ENCODE data around the gene GREB1L. TPM values are rescaled to one million over a fixed set of nuclear protein-coding genes. Genes with fewer than 3 reads are reported as not detected.

Gene GREB1L
- total and polyA plus RNA-seq, 11 donors = 4.0 to 21.5 (median 9.0) TPM

DNA sequence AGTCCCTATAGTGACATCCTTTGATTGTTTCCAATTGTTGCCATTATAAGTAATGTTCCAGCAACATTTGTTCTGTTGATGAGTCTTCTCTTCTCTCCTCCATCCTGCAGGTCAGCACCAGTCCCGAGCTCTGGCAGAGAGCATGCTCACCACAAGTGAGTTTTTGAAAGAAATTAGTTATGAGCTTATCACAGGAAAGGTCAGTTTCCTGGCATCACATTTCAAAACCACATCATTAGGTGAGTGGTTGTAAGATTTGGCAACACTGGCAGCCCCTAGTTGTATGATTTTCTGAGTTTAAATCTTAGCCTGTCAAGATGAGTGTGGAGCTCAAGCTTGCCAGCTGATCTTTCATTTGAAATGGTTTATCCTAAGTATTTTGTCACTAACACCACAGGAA is 208.9 kb downstream of the GREB1L start:
- DNase-seq (no peak), ATAC-seq (no peak)
- no peaks in the 10 kb centered on the region for H3K27me3 ChIP-seq
- WGBS, 4 donors = 45 to 65% (median 56%) methylated on average over 1 of the region's 1 CpG
- peaks cover 0 to 25% (median 1%) of the 10 kb centered on the region in 12 donors for H3K4me1 ChIP-seq
- intact Hi-C loops (cut with DNase I) = no loop called here
- H3K27ac ChIP-seq = no peak overlapping the region
- H3K4me3 ChIP-seq = no peak overlapping the region
- H3K36me3 ChIP-seq = no peaks in the 10 kb centered on the region
- TF ChIP-seq CTCF (IDR thresholded peaks at IDR 0.05) = no peak
- no peak for TF ChIP-seq POLR2A (IDR thresholded peaks at IDR 0.05)
- no peaks in the 10 kb centered on the region for H3K9me3 ChIP-seq

DNA sequence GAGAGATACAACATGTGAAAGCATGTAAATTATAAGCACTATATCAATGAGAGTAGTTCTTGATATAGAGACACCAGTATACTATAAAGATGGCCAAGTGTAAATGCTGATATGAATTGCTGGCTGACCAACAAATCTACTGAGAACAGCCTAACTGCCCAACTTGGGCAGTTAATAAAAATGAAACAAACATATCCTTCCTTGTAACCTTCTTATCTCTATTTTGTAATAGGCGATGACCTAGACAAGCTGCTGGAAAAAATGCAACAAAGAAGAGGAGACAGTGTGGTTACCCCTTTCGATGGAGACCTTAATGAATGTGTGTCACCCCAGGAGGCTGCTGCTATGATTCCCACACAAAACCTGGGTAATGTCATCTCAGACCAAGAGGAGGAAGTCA is 209.8 kb downstream of the GREB1L start:
- no peaks in the 10 kb centered on the region for H3K36me3 ChIP-seq
- TF ChIP-seq CTCF (IDR thresholded peaks at IDR 0.05) (no peak), POLR2A (IDR thresholded peaks at IDR 0.05) (no peak)
- intact Hi-C loops (cut with DNase I) = no loop called here
- DNase-seq = no peak
- H3K9me3 ChIP-seq = no peaks in the 10 kb centered on the region
- no peak overlapping the region for H3K27ac ChIP-seq
- H3K4me3 ChIP-seq = no peak overlapping the region
- peaks cover 0 to 28% (median 1%) of the 10 kb centered on the region in 12 donors for H3K4me1 ChIP-seq
- 73 to 86% (median 78%) methylated on average over 2 of the region's 2 CpGs for WGBS, 4 donors
- no peak for ATAC-seq
- H3K27me3 ChIP-seq = no peaks in the 10 kb centered on the region

DNA sequence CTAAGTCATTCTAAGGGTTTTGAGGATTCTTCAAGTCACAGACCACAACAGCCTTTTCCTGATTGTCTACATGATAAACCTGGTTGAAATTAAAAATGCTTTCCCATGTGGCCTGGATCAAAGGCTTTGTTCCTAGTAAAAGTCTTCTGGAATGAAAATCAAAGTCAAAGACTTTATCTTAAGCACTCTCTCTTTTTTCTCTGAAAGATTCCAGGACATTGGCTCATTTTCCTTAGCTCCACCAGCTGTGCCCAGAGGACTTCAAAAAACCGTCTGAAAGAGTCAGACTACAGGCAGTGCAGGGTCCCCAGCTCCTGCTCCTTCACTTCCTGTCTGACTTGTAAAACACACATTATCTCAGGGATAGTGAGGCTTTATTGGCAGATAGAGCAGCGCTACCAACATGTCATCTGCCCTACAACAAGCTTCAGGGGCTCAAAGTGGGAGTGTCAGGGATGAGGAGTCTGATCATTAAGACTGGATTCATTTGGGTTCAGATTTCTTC is 210.3 kb downstream of the GREB1L start:
- intact Hi-C loops (cut with DNase I) = no loop called here
- H3K27me3 ChIP-seq = no peaks in the 10 kb centered on the region
- H3K4me1 ChIP-seq = peaks cover 0 to 33% (median 5%) of the 10 kb centered on the region in 12 donors
- ATAC-seq (no peak), DNase-seq (no peak)
- WGBS, 4 donors = 38 to 55% (median 47%) methylated on average over 2 of the region's 2 CpGs
- H3K27ac ChIP-seq = peak overlapping the region in 1 of 12 donors; percentile 4
- H3K36me3 ChIP-seq = no peaks in the 10 kb centered on the region
- no peaks in the 10 kb centered on the region for H3K9me3 ChIP-seq
- no peak for TF ChIP-seq POLR2A (IDR thresholded peaks at IDR 0.05)
- no peak for TF ChIP-seq CTCF (IDR thresholded peaks at IDR 0.05)
- H3K4me3 ChIP-seq = no peak overlapping the region

DNA sequence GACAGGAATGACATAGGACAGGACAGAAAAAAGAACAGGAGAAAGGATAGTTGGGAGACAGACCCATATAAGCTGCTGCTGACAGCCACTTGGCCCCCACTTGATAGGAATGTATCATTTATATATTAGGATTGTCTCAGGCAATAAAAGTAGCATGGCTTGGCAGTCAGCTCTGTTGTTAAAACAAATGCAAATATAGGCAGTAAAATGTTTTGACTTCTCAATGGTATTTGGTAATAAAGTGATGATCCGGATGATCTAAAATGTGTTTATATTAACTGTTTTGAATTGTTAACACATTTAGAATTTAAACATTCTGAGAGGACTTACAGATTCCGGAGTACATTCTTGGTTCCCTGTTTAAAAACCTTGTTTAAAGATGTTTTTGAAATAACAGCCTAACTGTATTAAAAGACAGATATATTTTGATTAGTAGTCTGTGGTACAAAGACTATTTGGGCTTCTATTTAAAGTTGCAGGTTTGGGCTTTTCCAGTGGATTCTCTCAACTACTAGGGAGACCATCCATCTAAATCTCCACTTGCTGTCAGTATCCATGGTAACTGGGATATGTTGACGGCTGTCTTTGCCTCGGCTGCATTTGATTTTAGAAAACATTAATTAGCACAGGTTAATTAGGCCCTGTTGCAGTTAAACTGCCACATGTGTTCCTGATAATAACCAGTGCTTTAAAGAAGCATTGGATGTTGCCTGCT is 210.9 kb downstream of the GREB1L start:
- no peaks in the 10 kb centered on the region for H3K9me3 ChIP-seq
- H3K4me1 ChIP-seq = peaks cover 0 to 38% (median 7%) of the 10 kb centered on the region in 12 donors
- H3K27me3 ChIP-seq = no peaks in the 10 kb centered on the region
- no peak overlapping the region for H3K4me3 ChIP-seq
- ATAC-seq (peak in 1 of 4 donors; percentile 3), DNase-seq (no peak)
- WGBS, 4 donors = 63 to 74% (median 70%) methylated on average over 4 of the region's 4 CpGs
- peak overlapping the region in 2 of 12 donors; percentile 4 to 28 for H3K27ac ChIP-seq
- intact Hi-C loops (cut with DNase I) = no loop called here
- TF ChIP-seq CTCF (IDR thresholded peaks at IDR 0.05) = no peak
- no peak for TF ChIP-seq POLR2A (IDR thresholded peaks at IDR 0.05)
- H3K36me3 ChIP-seq = no peaks in the 10 kb centered on the region
